ENCODE measurements around the gene NXN. TPM values are rescaled to one million over a fixed set of nuclear protein-coding genes. Genes with fewer than 3 reads are reported as not detected.

NXN gene
- total RNA-seq, 4 donors from 2014 or later, result 6.6 to 28.4 (median 14.7) TPM

GRCh38 chr17:826778-827177, 152.8 kb downstream of the NXN start:
- H3K36me3 ChIP-seq, result peaks cover 0 to 18% (median 0%) of the 10 kb centered on the region in 3 donors
- no peak overlapping the region for H3K27ac ChIP-seq
- H3K27me3 ChIP-seq, result no peaks in the 10 kb centered on the region
- no peak overlapping the region for H3K4me3 ChIP-seq
- H3K9me3 ChIP-seq, result peaks cover 0 to 4% (median 0%) of the 10 kb centered on the region in 4 donors
- DNase-seq (ENCODE audit: low spot score in 2 of 2), result no peak
- TF ChIP-seq CTCF (IDR thresholded peaks at IDR 0.05) (no peak), POLR2A (IDR thresholded peaks at IDR 0.05) (no peak), EP300 (IDR thresholded peaks at IDR 0.05) (no peak)
- WGBS, 2 donors, result 76 to 84% methylated on average over 21 of the region's 21 CpGs
- no peaks in the 10 kb centered on the region for H3K4me1 ChIP-seq

GRCh38 chr17:825216-825615, 154.4 kb downstream of the NXN start:
- DNase-seq (ENCODE audit: low spot score in 2 of 2), result no peak
- peaks cover 0 to 18% (median 0%) of the 10 kb centered on the region in 3 donors for H3K36me3 ChIP-seq
- TF ChIP-seq POLR2A (IDR thresholded peaks at IDR 0.05) (no peak), EP300 (IDR thresholded peaks at IDR 0.05) (no peak), CTCF (IDR thresholded peaks at IDR 0.05) (no peak)
- no peaks in the 10 kb centered on the region for H3K9me3 ChIP-seq
- no peaks in the 10 kb centered on the region for H3K27me3 ChIP-seq
- no peaks in the 10 kb centered on the region for H3K4me1 ChIP-seq
- H3K4me3 ChIP-seq, result no peak overlapping the region
- 79 to 81% methylated on average over 17 of the region's 17 CpGs for WGBS, 2 donors
- H3K27ac ChIP-seq, result no peak overlapping the region

GRCh38 chr17:824378-824777, 155.2 kb downstream of the NXN start:
- TF ChIP-seq EP300 (IDR thresholded peaks at IDR 0.05) (no peak), CTCF (IDR thresholded peaks at IDR 0.05) (no peak), POLR2A (IDR thresholded peaks at IDR 0.05) (no peak)
- Histone ChIP-seq H3K4me1 (no peaks in the 10 kb centered on the region), H3K36me3 (peaks cover 0 to 25% (median 0%) of the 10 kb centered on the region in 3 donors), H3K4me3 (no peak overlapping the region), H3K27me3 (no peaks in the 10 kb centered on the region), H3K9me3 (no peaks in the 10 kb centered on the region), H3K27ac (no peak overlapping the region)
- WGBS, 2 donors, result 92 to 93% methylated on average over 16 of the region's 16 CpGs
- DNase-seq (ENCODE audit: low spot score in 2 of 2), result no peak

- Histone ChIP-seq H3K27ac (no peak overlapping the region), H3K27me3 (no peaks in the 10 kb centered on the region), H3K4me3 (no peak overlapping the region), H3K9me3 (no peaks in the 10 kb centered on the region), H3K36me3 (peaks cover 0 to 34% (median 0%) of the 10 kb centered on the region in 3 donors), H3K4me1 (no peaks in the 10 kb centered on the region)
- no peak for TF ChIP-seq POLR2A (IDR thresholded peaks at IDR 0.05)
- no peak for TF ChIP-seq CTCF (IDR thresholded peaks at IDR 0.05)
- no peak for TF ChIP-seq EP300 (IDR thresholded peaks at IDR 0.05)
- 80 to 88% methylated on average over 9 of the region's 9 CpGs for WGBS, 2 donors
- no peak for DNase-seq (ENCODE audit: low spot score in 2 of 2)
Observed at GRCh38 chr17:823501-823902, 156.1 kb downstream of the NXN start.

GRCh38 chr17:819251-819650, 160.3 kb downstream of the NXN start:
- DNase-seq (ENCODE audit: low spot score in 2 of 2), result no peak
- Histone ChIP-seq H3K9me3 (no peaks in the 10 kb centered on the region), H3K27me3 (no peaks in the 10 kb centered on the region), H3K4me1 (no peaks in the 10 kb centered on the region), H3K27ac (no peak overlapping the region), H3K36me3 (peaks cover 0 to 49% (median 0%) of the 10 kb centered on the region in 3 donors), H3K4me3 (no peak overlapping the region)
- WGBS, 2 donors, result 93% methylated on average over 18 to 19 of the region's 19 CpGs
- TF ChIP-seq CTCF (IDR thresholded peaks at IDR 0.05), result no peak
- TF ChIP-seq POLR2A (IDR thresholded peaks at IDR 0.05), result no peak
- no peak for TF ChIP-seq EP300 (IDR thresholded peaks at IDR 0.05)

Data from tibial nerve (tissue), 4 donors.